Common myeloid progenitor, CD34-positive (primary cell): ENCODE measurements around the gene SLC6A12.
"Not testable (repeated sequence)": the region's sequence is repeated elsewhere in the genome, so short reads cannot be mapped to it uniquely, and the experiment has no call there.

Experiments used
- CTCF ChIA-PET: fragments of 350-600 bp; sonication (Branson Sonifier 250); formaldehyde crosslinking; loops from one replicate; lab custom pipeline; 2021; ENCODE audit warnings: antibody characterized with exemption; lab: Charles Lee
- POLR2A ChIA-PET: fragments of 350-600 bp; sonication (Branson Sonifier 250); formaldehyde crosslinking; loops from one replicate; lab custom pipeline; 2021; ENCODE audit warnings: antibody characterized with exemption; lab: Charles Lee
- DNase-seq, 3 donors: peaks; one replicate each; pipeline versions ENCODE4 v3.0.0 to v3.0.0-alpha.2; 2013
- H3K27ac ChIP-seq, 2 experiments: 1 replicate in 1 of 2; 2 replicates in 1 of 2; pipeline ENCODE4 v1.7.0; 2013; ENCODE audit warnings: inconsistent platforms in 2 of 2, low read length in 2 of 2, mild to moderate bottlenecking in 2 of 2, low read depth in 1 of 2, moderate library complexity in 1 of 2; ENCODE audit not compliant: severe bottlenecking in 2 of 2, insufficient read depth in 1 of 2, poor library complexity in 1 of 2
- H3K27me3 ChIP-seq, 5 experiments: replicated peaks in 2 of 5; 1 replicate in 3 of 5; 2 replicates in 2 of 5; pipeline versions ENCODE4 v1.6.1 to v1.7.0; 2013; ENCODE audit warnings: low read length in 4 of 5, mild to moderate bottlenecking in 2 of 5, moderate library complexity in 2 of 5, inconsistent platforms in 1 of 5; ENCODE audit not compliant: insufficient read depth in 5 of 5, control insufficient read depth in 4 of 5
- H3K36me3 ChIP-seq, 4 experiments: 1 replicate in 2 of 4; 2 replicates in 2 of 4; pipeline versions ENCODE4 v1.6.1 to v1.7.0; 2013; ENCODE audit warnings: low read length in 3 of 4, control low read depth in 1 of 4, mild to moderate bottlenecking in 1 of 4; ENCODE audit not compliant: control insufficient read depth in 4 of 4, insufficient read depth in 4 of 4
- H3K4me1 ChIP-seq, 4 experiments: 1 replicate in 3 of 4; 2 replicates in 1 of 4; pipeline versions ENCODE4 v1.6.1 to v1.7.1; 2013; ENCODE audit warnings: low read length in 3 of 4, mild to moderate bottlenecking in 3 of 4, control low read depth in 1 of 4, inconsistent platforms in 1 of 4, moderate library complexity in 1 of 4; ENCODE audit not compliant: control insufficient read depth in 4 of 4, insufficient read depth in 4 of 4; ENCODE audit errors: control extremely low read depth in 1 of 4
- H3K4me3 ChIP-seq, 7 experiments: 1 replicate in 4 of 7; 2 replicates in 3 of 7; pipeline versions ENCODE4 v1.5.1 to v1.7.0; 2013; ENCODE audit warnings: mild to moderate bottlenecking in 7 of 7, low read length in 6 of 7, moderate library complexity in 6 of 7, inconsistent platforms in 2 of 7, low read depth in 2 of 7, control low read depth in 1 of 7; ENCODE audit not compliant: insufficient read depth in 4 of 7, control insufficient read depth in 1 of 7; ENCODE audit errors: extremely low read depth in 1 of 7
- H3K9me3 ChIP-seq, 5 experiments: 1 replicate in 4 of 5; 2 replicates in 1 of 5; pipeline versions ENCODE4 v1.6.1 to v1.7.1; 2013; ENCODE audit warnings: low read length in 4 of 5, mild to moderate bottlenecking in 2 of 5, inconsistent platforms in 1 of 5, low read depth in 1 of 5, moderate library complexity in 1 of 5; ENCODE audit not compliant: control insufficient read depth in 4 of 5, insufficient read depth in 2 of 5; ENCODE audit errors: control extremely low read depth in 1 of 5
- WGBS: methylation state at CpG from one replicate; pipeline ENCODE4 v1.1.5; 2013; ENCODE audit not compliant: insufficient coverage; 5-methylcytosine and 5-hydroxymethylcytosine counted together

Gene SLC6A12

DNA sequence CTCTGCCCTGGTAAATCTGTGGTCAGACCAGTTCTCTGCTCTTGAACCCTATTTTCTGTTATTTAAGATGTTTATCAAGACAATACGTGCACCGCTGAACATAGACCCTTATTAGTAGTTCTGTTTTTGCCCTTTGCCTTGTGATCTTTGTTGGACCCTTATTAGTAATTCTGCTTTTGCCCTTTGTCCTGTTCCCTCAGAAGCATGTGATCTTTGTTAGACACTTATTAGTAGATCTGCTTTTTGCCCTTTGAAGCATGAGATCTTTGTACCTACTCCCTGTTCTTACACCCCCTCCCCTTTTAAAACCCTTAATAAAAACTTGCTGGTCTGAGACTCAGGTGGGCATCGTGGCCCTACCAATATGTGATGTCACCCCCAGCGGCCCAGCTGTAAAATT lies 22.0 kb upstream of the SLC6A12 start:
- POLR2A ChIA-PET = not testable (repeated sequence)
- CTCF ChIA-PET = interaction anchor here (0.6 to 0.9 kb wide), 2 partner anchors 16 to 105 kb away, joined by 3 read pairs; no protein-coding TSS in a partner anchor

DNA sequence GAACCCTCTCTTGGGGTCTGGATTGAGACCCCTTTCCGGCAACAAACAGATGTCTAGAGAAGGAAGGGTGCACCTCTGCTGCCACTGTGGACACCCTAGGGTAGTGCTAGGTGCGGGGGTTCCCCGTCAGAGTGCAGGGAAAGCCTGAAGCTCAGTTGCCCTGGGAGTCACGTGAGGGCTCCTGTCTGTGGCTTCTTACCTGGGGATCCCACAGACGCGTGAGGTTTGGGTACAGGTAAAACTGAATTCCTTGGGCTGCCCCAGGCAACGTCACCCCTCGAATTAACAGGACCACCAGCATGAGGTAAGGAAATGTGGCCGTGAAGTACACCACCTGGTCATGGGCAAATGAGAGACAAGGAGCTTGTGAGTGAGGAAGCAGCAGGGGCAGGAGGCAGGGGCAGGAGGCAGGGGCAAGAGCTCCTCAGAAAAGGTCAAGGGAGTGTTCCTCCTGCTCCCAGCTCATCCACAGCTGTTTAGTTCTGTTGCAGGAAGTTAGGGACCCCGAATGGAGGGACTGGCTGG lies 21.0 kb upstream of the SLC6A12 start:
- Histone ChIP-seq H3K27me3 (peaks cover 0 to 5% (median 0%) of the 10 kb centered on the region in 5 experiments), H3K9me3 (peaks cover 0 to 17% (median 16%) of the 10 kb centered on the region in 5 experiments), H3K36me3 (no peaks in the 10 kb centered on the region), H3K27ac (no peak overlapping the region), H3K4me3 (no peak overlapping the region), H3K4me1 (no peaks in the 10 kb centered on the region)
- 95% methylated on average over 8 of the region's 10 CpGs for WGBS
- ChIA-PET POLR2A (no interaction called here), CTCF (interaction anchor here (0.6 to 1.4 kb wide), 2 partner anchors 63 to 104 kb away, joined by 3 to 4 read pairs; no protein-coding TSS in a partner anchor)
- no peak for DNase-seq

More for the DNA sequence above, 22.0 kb upstream of the SLC6A12 start:
- peaks cover 0 to 19% (median 16%) of the 10 kb centered on the region in 5 experiments for H3K9me3 ChIP-seq
- not testable (repeated sequence) for H3K4me1 ChIP-seq, H3K27ac ChIP-seq, H3K27me3 ChIP-seq, H3K4me3 ChIP-seq, DNase-seq, H3K36me3 ChIP-seq
- WGBS = 94% methylated on average over 4 of the region's 4 CpGs

DNA sequence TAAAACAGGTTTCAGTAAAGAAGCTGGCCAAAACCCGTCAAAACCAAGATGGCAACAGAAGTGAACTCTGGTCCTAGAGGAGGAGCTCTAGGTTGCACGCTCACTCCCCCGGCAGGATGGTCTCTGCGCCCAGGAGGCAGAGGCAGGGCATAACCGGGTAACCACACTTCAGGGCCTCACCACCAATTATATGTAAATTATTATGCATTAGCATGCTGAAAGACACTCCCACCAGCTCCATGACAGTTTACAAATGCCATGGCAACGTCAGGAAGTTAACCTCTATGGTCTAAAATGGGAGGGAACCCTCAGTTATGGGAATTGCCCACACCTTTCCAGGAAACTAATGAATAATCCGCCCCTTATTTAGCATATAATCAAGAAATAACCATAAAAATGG lies 20.1 kb upstream of the SLC6A12 start:
- WGBS = 100% methylated on average over 3 of the region's 7 CpGs
- Histone ChIP-seq H3K27ac (no peak overlapping the region), H3K9me3 (peaks cover 0 to 17% (median 16%) of the 10 kb centered on the region in 5 experiments), H3K27me3 (peaks cover 0 to 5% (median 0%) of the 10 kb centered on the region in 5 experiments), H3K4me3 (no peak overlapping the region), H3K36me3 (no peaks in the 10 kb centered on the region), H3K4me1 (no peaks in the 10 kb centered on the region)
- ChIA-PET CTCF (interaction anchor here (1.4 to 2.3 kb wide), 2 partner anchors 11 to 62 kb away, joined by 4 to 6 read pairs; no protein-coding TSS in a partner anchor), POLR2A (no interaction called here)
- DNase-seq = no peak

DNA sequence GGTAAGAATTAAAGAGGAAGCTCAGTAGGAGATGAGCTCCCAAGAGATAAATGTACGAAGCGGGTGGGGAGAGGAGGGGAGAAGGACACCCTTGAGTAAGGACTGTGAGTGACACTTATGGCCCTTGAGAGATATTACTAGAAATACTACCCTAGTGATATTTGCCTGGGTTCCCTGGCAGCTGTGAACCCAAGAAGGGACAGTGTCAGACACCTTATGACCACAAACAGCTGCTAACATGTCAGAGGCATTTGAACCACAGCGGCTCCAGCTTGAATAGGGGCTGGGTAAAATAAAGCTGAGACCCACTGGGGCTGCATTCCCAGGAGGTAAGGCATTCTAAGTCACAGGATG lies 19.6 kb upstream of the SLC6A12 start:
- no peaks in the 10 kb centered on the region for H3K4me1 ChIP-seq
- WGBS = 100% methylated on average over 1 of the region's 3 CpGs
- no peaks in the 10 kb centered on the region for H3K36me3 ChIP-seq
- H3K4me3 ChIP-seq = no peak overlapping the region
- H3K27me3 ChIP-seq = peaks cover 0 to 5% (median 0%) of the 10 kb centered on the region in 5 experiments
- H3K9me3 ChIP-seq = peaks cover 0 to 17% (median 16%) of the 10 kb centered on the region in 5 experiments
- CTCF ChIA-PET = interaction anchor here (1.4 to 2.3 kb wide), 2 partner anchors 10 to 61 kb away, joined by 4 to 6 read pairs; no protein-coding TSS in a partner anchor
- DNase-seq = peak in 1 of 3 donors; percentile 31
- POLR2A ChIA-PET = no interaction called here
- H3K27ac ChIP-seq = no peak overlapping the region

DNA sequence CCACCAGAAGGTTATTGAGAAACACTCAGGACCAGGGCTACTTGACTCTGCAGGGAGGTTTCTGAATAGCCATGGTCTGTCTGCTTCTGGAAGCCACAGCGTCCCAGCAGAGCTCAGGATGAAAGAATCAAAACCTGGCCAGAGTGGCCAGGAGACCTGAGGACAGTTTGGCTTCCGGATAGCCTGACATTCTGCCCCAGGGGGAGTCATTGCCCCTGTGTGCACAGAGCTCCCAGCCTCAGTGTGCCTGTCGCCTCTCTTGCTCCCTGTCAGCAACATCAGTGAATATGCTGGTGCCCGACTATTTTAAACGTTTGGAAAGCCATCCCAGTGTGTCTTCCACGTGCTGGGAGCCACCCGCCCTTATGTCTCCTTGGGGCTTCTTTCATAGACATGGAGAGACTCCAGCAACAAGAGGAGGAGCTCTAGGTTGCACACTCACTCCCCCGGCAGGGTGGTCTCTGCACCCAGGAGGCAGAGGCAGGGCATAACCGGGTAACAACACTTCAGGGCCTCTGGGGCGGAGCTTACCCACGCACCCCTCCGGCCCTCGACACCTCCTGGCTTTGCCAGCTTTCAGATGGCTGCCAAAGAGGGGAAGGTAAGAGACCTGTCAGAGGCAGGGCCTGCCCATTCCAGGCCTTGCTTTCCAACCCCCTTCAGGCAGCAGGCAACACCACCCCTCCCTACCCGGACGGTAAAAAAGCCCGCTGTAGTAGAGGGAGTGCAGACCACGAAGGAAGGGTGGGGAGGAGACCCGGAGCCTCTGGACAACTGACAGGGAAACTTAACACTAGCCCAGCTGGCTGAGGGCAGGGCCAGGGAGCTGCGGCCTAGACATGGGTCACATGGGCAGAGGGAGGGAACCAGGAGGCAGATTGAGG lies 19.0 kb upstream of the SLC6A12 start:
- DNase-seq = no peak
- no peak overlapping the region for H3K27ac ChIP-seq
- POLR2A ChIA-PET = no interaction called here
- peaks cover 0 to 17% (median 16%) of the 10 kb centered on the region in 5 experiments for H3K9me3 ChIP-seq
- H3K4me1 ChIP-seq = no peaks in the 10 kb centered on the region
- CTCF ChIA-PET = interaction anchor here (2.3 kb wide), 1 partner anchor 10 kb away, joined by 6 read pairs; no protein-coding TSS in a partner anchor
- no peaks in the 10 kb centered on the region for H3K36me3 ChIP-seq
- 74% methylated on average over 14 of the region's 19 CpGs for WGBS
- H3K4me3 ChIP-seq = no peak overlapping the region
- peaks cover 0 to 5% (median 0%) of the 10 kb centered on the region in 5 experiments for H3K27me3 ChIP-seq

DNA sequence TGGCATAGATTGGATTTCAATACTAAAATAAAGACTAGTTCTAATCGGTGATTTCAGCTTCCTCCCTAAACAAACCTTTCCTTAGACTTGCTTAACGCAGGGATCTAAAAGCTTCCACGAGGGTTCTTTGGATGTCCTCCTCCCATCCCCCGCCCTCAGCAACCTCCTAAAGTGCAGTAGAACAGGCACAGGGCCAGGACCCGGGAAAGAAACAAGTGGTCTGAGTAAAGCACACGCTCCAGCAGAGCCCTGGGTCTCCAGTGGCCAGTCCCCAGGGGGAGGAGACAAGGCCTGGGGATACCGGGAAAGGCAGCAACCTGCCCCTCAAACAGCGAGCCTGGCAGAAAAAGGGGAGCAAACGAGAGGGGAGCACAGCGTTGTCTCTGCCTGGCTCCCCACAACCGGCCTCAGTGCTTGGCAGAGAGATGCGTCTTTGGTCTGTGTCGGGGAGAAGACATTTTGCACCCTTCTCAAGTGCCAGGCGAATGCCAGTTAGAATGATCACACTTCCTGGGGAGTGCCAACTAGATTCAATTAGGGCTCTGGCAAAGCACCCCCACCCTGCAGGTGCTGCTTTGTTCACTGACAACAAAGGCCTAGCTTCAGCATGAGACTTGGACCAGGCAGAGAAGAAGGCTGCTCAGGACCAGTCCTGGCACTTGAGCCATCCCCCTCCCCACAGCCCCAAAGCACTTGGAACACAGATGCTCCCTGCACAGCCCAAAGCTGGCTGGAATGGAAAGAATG lies 17.1 kb upstream of the SLC6A12 start:
- no peak for DNase-seq
- POLR2A ChIA-PET = no interaction called here
- H3K27me3 ChIP-seq = peaks cover 0 to 12% (median 0%) of the 10 kb centered on the region in 5 experiments
- H3K27ac ChIP-seq = no peak overlapping the region
- no peak overlapping the region for H3K4me3 ChIP-seq
- H3K36me3 ChIP-seq = no peaks in the 10 kb centered on the region
- WGBS = 87% methylated on average over 13 of the region's 14 CpGs
- peaks cover 0 to 9% (median 4%) of the 10 kb centered on the region in 5 experiments for H3K9me3 ChIP-seq
- CTCF ChIA-PET = interaction anchor here (1.0 to 2.1 kb wide), 3 partner anchors 10 to 11 kb away, joined by 3 to 14 read pairs (median 3); no protein-coding TSS in a partner anchor
- H3K4me1 ChIP-seq = no peaks in the 10 kb centered on the region
